PFSK-1 (cell line): Measurements from ENCODE around the gene KLHL2.

Source experiments
- POLR2AphosphoS5 ChIP-seq: IDR thresholded peaks from 2 replicates; pipeline ENCODE4 v1.6.1; 2012; ENCODE audit warnings: low read depth, mild to moderate bottlenecking, control low read depth, low read length, moderate library complexity
- TAF1 ChIP-seq: IDR thresholded peaks from 2 replicates; pipeline ENCODE4 v1.6.1; 2012; ENCODE audit warnings: low read length, control low read depth, borderline replicate concordance; ENCODE audit not compliant: insufficient read depth
- TF ChIP-seq, protein P1 (sequence below), 2 experiments: IDR thresholded peaks; 2 replicates each; pipeline versions ENCODE4 v1.6.1 to v1.8.0; 2011 to 2012; ENCODE audit warnings: low read depth in 2 of 2, low read length in 2 of 2, control low read depth in 1 of 2, inconsistent platforms in 1 of 2, mild to moderate bottlenecking in 1 of 2, moderate library complexity in 1 of 2; ENCODE audit not compliant: insufficient read depth in 1 of 2

DNA sequence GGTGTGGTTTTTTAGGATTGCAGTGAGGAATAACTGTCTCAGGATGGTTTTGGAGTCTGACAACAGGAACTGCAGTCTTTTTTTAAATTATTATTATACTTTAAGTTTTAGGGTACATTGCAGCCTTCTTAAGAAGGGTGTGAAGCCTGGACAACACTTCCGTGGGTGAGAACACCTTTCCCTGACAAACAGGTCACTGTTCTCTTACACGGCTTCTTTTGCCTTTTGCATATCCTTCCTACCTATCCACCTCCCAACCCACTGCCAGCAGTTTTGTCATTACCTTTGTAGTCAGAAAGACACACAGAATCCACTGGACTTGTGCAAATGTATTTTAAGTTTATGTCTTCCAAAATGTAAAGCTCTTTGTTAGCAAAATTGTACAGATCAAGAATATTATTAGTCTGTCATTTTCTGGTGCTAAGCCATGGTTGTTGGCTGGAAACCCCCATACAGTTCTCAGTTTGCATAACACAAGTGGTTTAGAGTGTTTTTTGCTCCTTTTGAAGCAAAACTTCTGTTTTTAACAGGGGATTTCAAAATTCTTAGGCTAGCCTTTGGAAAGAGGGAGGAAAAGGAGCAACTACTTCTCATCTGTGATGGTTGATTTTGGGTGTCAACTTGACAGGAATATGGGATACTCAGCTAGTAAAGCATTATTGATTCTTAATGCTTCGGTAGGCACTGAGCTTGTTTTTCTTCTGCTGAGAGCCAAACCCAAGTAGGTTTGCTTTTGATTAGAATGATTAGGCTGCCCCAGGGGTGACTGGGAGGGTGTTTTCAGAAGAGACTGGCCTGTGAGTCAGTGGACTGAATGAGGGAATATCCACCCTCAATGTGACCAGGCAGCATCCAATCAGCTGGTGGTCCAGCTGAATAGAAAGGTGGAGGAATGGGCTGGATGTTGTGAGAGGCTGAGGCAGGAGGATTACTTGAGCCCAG is 29.4 kb upstream of the KLHL2 start:
- TF ChIP-seq, protein P1, sequence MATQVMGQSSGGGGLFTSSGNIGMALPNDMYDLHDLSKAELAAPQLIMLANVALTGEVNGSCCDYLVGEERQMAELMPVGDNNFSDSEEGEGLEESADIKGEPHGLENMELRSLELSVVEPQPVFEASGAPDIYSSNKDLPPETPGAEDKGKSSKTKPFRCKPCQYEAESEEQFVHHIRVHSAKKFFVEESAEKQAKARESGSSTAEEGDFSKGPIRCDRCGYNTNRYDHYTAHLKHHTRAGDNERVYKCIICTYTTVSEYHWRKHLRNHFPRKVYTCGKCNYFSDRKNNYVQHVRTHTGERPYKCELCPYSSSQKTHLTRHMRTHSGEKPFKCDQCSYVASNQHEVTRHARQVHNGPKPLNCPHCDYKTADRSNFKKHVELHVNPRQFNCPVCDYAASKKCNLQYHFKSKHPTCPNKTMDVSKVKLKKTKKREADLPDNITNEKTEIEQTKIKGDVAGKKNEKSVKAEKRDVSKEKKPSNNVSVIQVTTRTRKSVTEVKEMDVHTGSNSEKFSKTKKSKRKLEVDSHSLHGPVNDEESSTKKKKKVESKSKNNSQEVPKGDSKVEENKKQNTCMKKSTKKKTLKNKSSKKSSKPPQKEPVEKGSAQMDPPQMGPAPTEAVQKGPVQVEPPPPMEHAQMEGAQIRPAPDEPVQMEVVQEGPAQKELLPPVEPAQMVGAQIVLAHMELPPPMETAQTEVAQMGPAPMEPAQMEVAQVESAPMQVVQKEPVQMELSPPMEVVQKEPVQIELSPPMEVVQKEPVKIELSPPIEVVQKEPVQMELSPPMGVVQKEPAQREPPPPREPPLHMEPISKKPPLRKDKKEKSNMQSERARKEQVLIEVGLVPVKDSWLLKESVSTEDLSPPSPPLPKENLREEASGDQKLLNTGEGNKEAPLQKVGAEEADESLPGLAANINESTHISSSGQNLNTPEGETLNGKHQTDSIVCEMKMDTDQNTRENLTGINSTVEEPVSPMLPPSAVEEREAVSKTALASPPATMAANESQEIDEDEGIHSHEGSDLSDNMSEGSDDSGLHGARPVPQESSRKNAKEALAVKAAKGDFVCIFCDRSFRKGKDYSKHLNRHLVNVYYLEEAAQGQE (IDR thresholded peaks at IDR 0.05; ENCODE audit: insufficient read depth in 1 of 2, low read depth in 2 of 2, low read length in 2 of 2): no peak
- no peak for TF ChIP-seq POLR2AphosphoS5
- TF ChIP-seq TAF1: no peak
